H1 (cell line): ENCODE data around the gene MYBPHL.

Experiments
- SRF ChIP-seq: IDR thresholded peaks from 2 replicates; pipeline ENCODE4 v1.6.1; 2011; ENCODE audit warnings: mild to moderate bottlenecking, low read depth, low read length, moderate library complexity
- TF ChIP-seq, protein P1 (sequence below): IDR thresholded peaks from 2 replicates; pipeline ENCODE4 v1.6.1; 2012; ENCODE audit warnings: inconsistent platforms
- TF ChIP-seq, protein P2 (sequence below), 3 experiments: IDR thresholded peaks; 1 replicate in 2 of 3; 2 replicates in 1 of 3; pipeline versions ENCODE4 v1.5.1 to v1.6.1; 2011; ENCODE audit warnings: low read length in 3 of 3, mild to moderate bottlenecking in 3 of 3, inconsistent platforms in 2 of 3, low read depth in 1 of 3, moderate library complexity in 1 of 3; ENCODE audit not compliant: insufficient read depth in 1 of 3; ENCODE audit errors: control extremely low read depth in 1 of 3

DNA sequence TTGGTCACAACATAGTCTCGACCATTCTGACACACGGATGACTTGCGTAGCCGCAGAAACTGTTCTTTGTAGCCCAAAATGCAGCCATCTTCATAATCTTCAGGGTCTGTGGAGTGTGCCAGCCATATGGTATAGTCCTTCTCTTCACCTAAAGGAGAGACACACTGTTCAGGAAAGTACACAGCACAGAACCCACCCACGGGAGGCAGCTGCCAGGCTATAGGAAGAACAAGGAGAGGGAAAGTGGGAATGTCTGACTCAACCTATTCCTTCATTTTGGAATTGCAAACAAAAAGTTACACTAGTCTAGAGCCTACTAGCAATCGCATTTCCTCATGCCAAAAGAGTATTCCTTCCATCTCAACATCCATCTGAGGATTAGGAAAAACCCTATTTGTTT, 16.2 kb upstream of the MYBPHL start:
- no peak for TF ChIP-seq SRF
- TF ChIP-seq, protein P1, sequence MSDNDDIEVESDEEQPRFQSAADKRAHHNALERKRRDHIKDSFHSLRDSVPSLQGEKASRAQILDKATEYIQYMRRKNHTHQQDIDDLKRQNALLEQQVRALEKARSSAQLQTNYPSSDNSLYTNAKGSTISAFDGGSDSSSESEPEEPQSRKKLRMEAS: no peak
- TF ChIP-seq, protein P2, sequence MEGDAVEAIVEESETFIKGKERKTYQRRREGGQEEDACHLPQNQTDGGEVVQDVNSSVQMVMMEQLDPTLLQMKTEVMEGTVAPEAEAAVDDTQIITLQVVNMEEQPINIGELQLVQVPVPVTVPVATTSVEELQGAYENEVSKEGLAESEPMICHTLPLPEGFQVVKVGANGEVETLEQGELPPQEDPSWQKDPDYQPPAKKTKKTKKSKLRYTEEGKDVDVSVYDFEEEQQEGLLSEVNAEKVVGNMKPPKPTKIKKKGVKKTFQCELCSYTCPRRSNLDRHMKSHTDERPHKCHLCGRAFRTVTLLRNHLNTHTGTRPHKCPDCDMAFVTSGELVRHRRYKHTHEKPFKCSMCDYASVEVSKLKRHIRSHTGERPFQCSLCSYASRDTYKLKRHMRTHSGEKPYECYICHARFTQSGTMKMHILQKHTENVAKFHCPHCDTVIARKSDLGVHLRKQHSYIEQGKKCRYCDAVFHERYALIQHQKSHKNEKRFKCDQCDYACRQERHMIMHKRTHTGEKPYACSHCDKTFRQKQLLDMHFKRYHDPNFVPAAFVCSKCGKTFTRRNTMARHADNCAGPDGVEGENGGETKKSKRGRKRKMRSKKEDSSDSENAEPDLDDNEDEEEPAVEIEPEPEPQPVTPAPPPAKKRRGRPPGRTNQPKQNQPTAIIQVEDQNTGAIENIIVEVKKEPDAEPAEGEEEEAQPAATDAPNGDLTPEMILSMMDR (IDR thresholded peaks at IDR 0.05; ENCODE audit: control extremely low read depth in 1 of 3, insufficient read depth in 1 of 3, low read depth in 1 of 3, low read length in 3 of 3): no peak
